Progenitor cell of endocrine pancreas (in vitro differentiated cells): ENCODE measurements around the gene FBXL16. TPM values are rescaled to one million over a fixed set of nuclear protein-coding genes. Genes with fewer than 3 reads are reported as not detected.

Source experiments
- DNase-seq: peaks from one replicate; pipeline ENCODE4 v3.0.0; 2021; ENCODE audit warnings: low spot score; ENCODE audit not compliant: unreplicated experiment
- H3K27ac Mint-ChIP-seq: 2 replicates; pipeline ENCODE4 v1.8.0; 2021; ENCODE audit warnings: mild to moderate bottlenecking, moderate library complexity, mixed read lengths
- H3K27me3 Mint-ChIP-seq: 2 replicates; pipeline ENCODE4 v1.8.0; 2021; ENCODE audit warnings: mixed read lengths
- H3K36me3 Mint-ChIP-seq: 2 replicates; pipeline ENCODE4 v1.8.0; 2022; ENCODE audit warnings: mixed read lengths; ENCODE audit not compliant: insufficient read depth
- H3K4me1 Mint-ChIP-seq: 2 replicates; pipeline ENCODE4 v1.8.0; 2021; ENCODE audit warnings: low read depth, mixed read lengths
- H3K4me3 Mint-ChIP-seq: 2 replicates; pipeline ENCODE4 v1.8.0; 2021; ENCODE audit warnings: low read depth, mild to moderate bottlenecking, moderate library complexity, mixed read lengths
- H3K9me3 Mint-ChIP-seq: 2 replicates; pipeline ENCODE4 v1.8.0; 2021; ENCODE audit warnings: low read depth, mixed read lengths
- total RNA-seq: library from RNA; stranded (reverse); gene quantifications from 2 replicates; pipeline ENCODE4 v1.2.1, GENCODE V29; 2021
- TF ChIP-seq, protein P1 (sequence below): fragments of 200-600 bp; sonication (generic); IDR thresholded peaks from one replicate; pipeline ENCODE4 v1.5.0; 2021; ENCODE audit warnings: antibody characterized with exemption, mild to moderate bottlenecking; ENCODE audit not compliant: unreplicated experiment

Gene FBXL16
- total RNA-seq, 1 donor from 2014 or later, result 4.3 TPM

GRCh38 chr16:729768-730665, 24.4 kb upstream of the FBXL16 start:
- no peak for DNase-seq
- Mint-ChIP-seq H3K27ac (no peak overlapping the region), H3K4me1 (no peaks in the 10 kb centered on the region), H3K27me3 (peaks cover 15% of the 10 kb centered on the region), H3K4me3 (no peak overlapping the region), H3K36me3 (no peaks in the 10 kb centered on the region), H3K9me3 (no peaks in the 10 kb centered on the region)
- TF ChIP-seq, protein P1, sequence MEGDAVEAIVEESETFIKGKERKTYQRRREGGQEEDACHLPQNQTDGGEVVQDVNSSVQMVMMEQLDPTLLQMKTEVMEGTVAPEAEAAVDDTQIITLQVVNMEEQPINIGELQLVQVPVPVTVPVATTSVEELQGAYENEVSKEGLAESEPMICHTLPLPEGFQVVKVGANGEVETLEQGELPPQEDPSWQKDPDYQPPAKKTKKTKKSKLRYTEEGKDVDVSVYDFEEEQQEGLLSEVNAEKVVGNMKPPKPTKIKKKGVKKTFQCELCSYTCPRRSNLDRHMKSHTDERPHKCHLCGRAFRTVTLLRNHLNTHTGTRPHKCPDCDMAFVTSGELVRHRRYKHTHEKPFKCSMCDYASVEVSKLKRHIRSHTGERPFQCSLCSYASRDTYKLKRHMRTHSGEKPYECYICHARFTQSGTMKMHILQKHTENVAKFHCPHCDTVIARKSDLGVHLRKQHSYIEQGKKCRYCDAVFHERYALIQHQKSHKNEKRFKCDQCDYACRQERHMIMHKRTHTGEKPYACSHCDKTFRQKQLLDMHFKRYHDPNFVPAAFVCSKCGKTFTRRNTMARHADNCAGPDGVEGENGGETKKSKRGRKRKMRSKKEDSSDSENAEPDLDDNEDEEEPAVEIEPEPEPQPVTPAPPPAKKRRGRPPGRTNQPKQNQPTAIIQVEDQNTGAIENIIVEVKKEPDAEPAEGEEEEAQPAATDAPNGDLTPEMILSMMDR, result no peak

- Mint-ChIP-seq H3K36me3 (no peaks in the 10 kb centered on the region), H3K4me1 (no peaks in the 10 kb centered on the region), H3K4me3 (no peak overlapping the region), H3K27ac (no peak overlapping the region), H3K9me3 (no peaks in the 10 kb centered on the region), H3K27me3 (peaks cover 15% of the 10 kb centered on the region)
- TF ChIP-seq, protein P1, result no peak
- DNase-seq, result no peak
These were observed 23.5 kb upstream of the FBXL16 start for GRCh38 chr16:728890-729744.

GRCh38 chr16:728131-728889, 22.7 kb upstream of the FBXL16 start:
- Mint-ChIP-seq H3K27me3 (peaks cover 15% of the 10 kb centered on the region), H3K9me3 (no peaks in the 10 kb centered on the region), H3K36me3 (no peaks in the 10 kb centered on the region), H3K27ac (no peak overlapping the region), H3K4me3 (no peak overlapping the region), H3K4me1 (no peaks in the 10 kb centered on the region)
- TF ChIP-seq, protein P1, result no peak
- DNase-seq, result no peak

- no peak for DNase-seq
- Mint-ChIP-seq H3K27ac (no peak overlapping the region), H3K36me3 (no peaks in the 10 kb centered on the region), H3K27me3 (peaks cover 15% of the 10 kb centered on the region), H3K4me1 (no peaks in the 10 kb centered on the region), H3K9me3 (no peaks in the 10 kb centered on the region), H3K4me3 (no peak overlapping the region)
- TF ChIP-seq, protein P1, result no peak
These were observed 21.8 kb upstream of the FBXL16 start for GRCh38 chr16:727291-727977.
